ENCODE data around the gene MPPED2. TPM values are rescaled to one million over a fixed set of nuclear protein-coding genes. Genes with fewer than 3 reads are reported as not detected.

The MPPED2 gene
- total RNA-seq, 1 experiment from 2014 or later, result not detected

DNA sequence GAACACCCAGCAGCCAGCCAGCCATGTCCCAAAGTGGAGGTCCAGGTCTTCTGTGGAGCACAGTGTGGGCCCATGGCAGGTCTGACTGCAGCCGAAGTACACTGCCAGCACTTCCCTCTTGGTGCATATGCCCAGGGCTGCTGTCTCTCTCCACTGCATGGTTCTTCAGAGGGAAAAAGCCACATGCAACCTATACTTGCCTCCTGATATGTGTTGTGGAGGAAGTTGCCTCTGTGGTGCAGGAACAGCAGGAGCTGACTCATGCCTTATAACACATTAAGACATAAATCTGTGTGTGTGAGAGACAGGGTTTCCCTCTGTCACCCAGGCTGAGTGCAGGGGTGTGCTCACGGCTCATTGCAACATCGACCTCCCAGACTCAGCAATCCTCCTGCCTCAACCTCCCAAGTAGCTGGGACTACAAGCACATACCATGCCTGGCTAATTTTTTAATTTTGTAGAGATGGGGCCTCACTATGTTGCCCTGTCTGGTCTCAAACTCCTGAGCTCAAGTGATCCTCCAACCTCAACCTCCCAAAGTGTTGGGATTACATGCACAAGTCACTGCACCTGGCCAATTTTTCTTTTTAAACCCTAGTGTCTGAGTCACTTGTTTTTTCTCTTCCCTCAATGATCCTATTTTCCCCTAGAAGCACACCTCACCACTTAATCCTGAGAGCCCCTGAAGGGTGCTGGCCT is 98.8 kb downstream of the MPPED2 start (continued):
- TF ChIP-seq, protein P1, sequence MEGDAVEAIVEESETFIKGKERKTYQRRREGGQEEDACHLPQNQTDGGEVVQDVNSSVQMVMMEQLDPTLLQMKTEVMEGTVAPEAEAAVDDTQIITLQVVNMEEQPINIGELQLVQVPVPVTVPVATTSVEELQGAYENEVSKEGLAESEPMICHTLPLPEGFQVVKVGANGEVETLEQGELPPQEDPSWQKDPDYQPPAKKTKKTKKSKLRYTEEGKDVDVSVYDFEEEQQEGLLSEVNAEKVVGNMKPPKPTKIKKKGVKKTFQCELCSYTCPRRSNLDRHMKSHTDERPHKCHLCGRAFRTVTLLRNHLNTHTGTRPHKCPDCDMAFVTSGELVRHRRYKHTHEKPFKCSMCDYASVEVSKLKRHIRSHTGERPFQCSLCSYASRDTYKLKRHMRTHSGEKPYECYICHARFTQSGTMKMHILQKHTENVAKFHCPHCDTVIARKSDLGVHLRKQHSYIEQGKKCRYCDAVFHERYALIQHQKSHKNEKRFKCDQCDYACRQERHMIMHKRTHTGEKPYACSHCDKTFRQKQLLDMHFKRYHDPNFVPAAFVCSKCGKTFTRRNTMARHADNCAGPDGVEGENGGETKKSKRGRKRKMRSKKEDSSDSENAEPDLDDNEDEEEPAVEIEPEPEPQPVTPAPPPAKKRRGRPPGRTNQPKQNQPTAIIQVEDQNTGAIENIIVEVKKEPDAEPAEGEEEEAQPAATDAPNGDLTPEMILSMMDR (IDR thresholded peaks at IDR 0.05 in 2 of 3, conservative IDR thresholded peaks at IDR 0.05 in 1 of 3; ENCODE audit: borderline replicate concordance in 1 of 3, insufficient read depth in 1 of 3, low read depth in 2 of 3, low read length in 2 of 3), result no peak
- no peak for TF ChIP-seq EZH2phosphoT487 (IDR thresholded peaks at IDR 0.05; ENCODE audit: borderline replicate concordance)
- no peak for TF ChIP-seq FOSL1 (IDR thresholded peaks at IDR 0.05; ENCODE audit: low read depth)
- no peak for TF ChIP-seq RAD21 (IDR thresholded peaks at IDR 0.05; ENCODE audit: low read depth)
- TF ChIP-seq ZFX (IDR thresholded peaks at IDR 0.05), result no peak
- no peak for TF ChIP-seq POLR2A (IDR thresholded peaks at IDR 0.05; ENCODE audit: borderline replicate concordance, extremely low read depth, insufficient read depth, insufficient read length)
- TF ChIP-seq ZNF274 (IDR thresholded peaks at IDR 0.05; ENCODE audit: low read depth, low read length), result no peak
- no peak for TF ChIP-seq SP1 (IDR thresholded peaks at IDR 0.05; ENCODE audit: low read depth)
- TF ChIP-seq SRF (IDR thresholded peaks at IDR 0.05; ENCODE audit: low read depth), result no peak
- TF ChIP-seq YY1 (IDR thresholded peaks at IDR 0.05; ENCODE audit: extremely low read depth, insufficient replicate concordance, low read depth, low read length), result no peak
- no peak for TF ChIP-seq TCF7L2 (IDR thresholded peaks at IDR 0.05; ENCODE audit: borderline replicate concordance, extremely low read depth, insufficient read depth, insufficient read length)

DNA sequence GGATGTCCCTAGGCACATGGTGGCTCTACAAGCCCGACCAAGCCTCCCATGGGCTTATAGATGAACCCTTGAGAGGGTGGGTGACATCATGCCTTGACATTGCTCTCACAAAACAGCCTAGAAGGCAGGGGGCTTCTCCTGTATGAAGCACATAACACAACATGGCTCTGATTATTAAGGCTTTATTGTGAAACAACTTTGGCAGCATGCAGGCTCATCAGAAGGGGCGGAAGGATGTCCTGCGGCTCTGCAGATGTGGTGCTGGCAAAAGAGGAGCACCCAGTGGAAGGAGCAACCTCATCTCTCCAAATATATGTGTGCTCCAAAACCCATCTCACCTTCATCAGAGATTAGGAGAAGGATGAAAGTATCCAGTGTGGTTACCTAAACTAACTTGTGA is 100.4 kb downstream of the MPPED2 start:
- no peaks in the 10 kb centered on the region for H4K20me1 ChIP-seq (ENCODE audit: insufficient read depth)
- no peak overlapping the region for H3K4me3 ChIP-seq (replicated peaks in 1 of 2; ENCODE audit: low read depth in 1 of 2, low read length in 2 of 2)
- no TSS peak for BruUV-seq (replicated peaks)
- CTCF ChIA-PET, result no interaction called here
- H3K27me3 ChIP-seq (ENCODE audit: insufficient read depth, low read length), result peaks cover 61% of the 10 kb centered on the region
- H3K4me2 ChIP-seq (ENCODE audit: low read length), result no peak overlapping the region
- POLR2A ChIA-PET, result no interaction called here
- no peaks in the 10 kb centered on the region for H3K9me2 ChIP-seq (ENCODE audit: insufficient read depth)
- ATAC-seq (no peak), DNase-seq (ENCODE audit: low read depth, low spot score) (no peak)
- no peaks in the 10 kb centered on the region for H3K36me3 ChIP-seq (ENCODE audit: control insufficient read depth in 1 of 2, insufficient read depth in 2 of 2, low read length in 2 of 2)
- H3K79me2 ChIP-seq (ENCODE audit: insufficient read depth, low read length), result no peaks in the 10 kb centered on the region
- H3K27ac ChIP-seq (ENCODE audit: low read depth, low read length), result no peak overlapping the region
- no peak overlapping the region for H3K9ac ChIP-seq (ENCODE audit: low read length)
- no peaks in the 10 kb centered on the region for H3K9me3 ChIP-seq (ENCODE audit: control insufficient read depth in 1 of 2, insufficient read depth in 1 of 2, low read depth in 1 of 2, low read length in 2 of 2)
- H3K4me1 ChIP-seq (ENCODE audit: control insufficient read depth in 1 of 2, insufficient read depth in 2 of 2, low read length in 2 of 2), result no peaks in the 10 kb centered on the region
- RAD21 ChIA-PET (ENCODE audit: low non-redundant PET in 1 of 2, low total read pairs in 2 of 2, uncharacterized antibody in 2 of 2, unreplicated experiment in 2 of 2), result no interaction called here
- TF ChIP-seq ZNF274 (IDR thresholded peaks at IDR 0.05; ENCODE audit: low read depth, low read length) (no peak), SIN3A (IDR thresholded peaks at IDR 0.05; ENCODE audit: low read depth) (no peak), RAD21 (IDR thresholded peaks at IDR 0.05; ENCODE audit: low read depth) (no peak), TCF7L2 (IDR thresholded peaks at IDR 0.05; ENCODE audit: borderline replicate concordance, extremely low read depth, insufficient read depth, insufficient read length) (no peak), JUND (IDR thresholded peaks at IDR 0.05) (no peak)
- no peak overlapping the region for H2AFZ ChIP-seq (ENCODE audit: low read depth, low read length, poor library complexity, severe bottlenecking)
- intact Hi-C loops (cut with micrococcal nuclease), result loop anchor here (10.0 kb wide), 1 partner anchor 59 kb away; no protein-coding TSS in a partner anchor
